ENCODE measurements around the gene CPZ.

The CPZ gene

DNA sequence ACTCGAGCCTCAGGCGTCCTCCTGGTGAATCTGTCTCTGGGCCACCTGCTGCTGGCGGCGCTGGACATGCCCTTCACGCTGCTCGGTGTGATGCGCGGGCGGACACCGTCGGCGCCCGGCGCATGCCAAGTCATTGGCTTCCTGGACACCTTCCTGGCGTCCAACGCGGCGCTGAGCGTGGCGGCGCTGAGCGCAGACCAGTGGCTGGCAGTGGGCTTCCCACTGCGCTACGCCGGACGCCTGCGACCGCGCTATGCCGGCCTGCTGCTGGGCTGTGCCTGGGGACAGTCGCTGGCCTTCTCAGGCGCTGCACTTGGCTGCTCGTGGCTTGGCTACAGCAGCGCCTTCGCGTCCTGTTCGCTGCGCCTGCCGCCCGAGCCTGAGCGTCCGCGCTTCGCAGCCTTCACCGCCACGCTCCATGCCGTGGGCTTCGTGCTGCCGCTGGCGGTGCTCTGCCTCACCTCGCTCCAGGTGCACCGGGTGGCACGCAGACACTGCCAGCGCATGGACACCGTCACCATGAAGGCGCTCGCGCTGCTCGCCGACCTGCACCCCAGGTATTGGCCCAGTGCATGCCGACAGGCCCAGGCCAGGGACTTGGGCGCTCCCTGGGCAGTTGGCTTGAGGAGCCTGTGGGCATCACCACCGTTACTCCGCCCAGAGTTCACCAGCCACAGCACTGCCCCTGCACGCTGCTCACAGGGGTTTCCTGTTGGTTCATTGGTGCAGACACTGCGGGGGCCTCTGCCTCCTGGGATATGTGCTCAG is 11.3 kb upstream of the CPZ start:
- no peak for DNase-seq

- no peak for DNase-seq
These were observed 10.5 kb upstream of the CPZ start for GRCh38 chr4:8582016-8582415.

DNA sequence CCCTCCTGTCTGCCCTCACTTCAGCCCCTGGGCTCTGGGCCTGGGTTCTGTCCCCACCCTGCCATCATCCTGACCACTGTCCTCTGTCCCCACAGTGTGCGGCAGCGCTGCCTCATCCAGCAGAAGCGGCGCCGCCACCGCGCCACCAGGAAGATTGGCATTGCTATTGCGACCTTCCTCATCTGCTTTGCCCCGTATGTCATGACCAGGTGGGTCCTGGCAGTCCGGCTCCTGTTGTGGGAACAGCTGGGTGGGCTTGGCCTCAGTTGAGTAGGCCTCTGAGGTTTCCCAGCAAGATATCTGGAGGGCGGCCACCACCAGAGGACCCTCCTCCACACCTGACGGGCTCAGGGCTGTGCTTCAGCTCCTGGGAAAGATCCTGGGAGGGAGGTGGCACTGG is 10.1 kb upstream of the CPZ start:
- no peak for DNase-seq

- DNase-seq, result no peak
These were observed 9.5 kb upstream of the CPZ start for GRCh38 chr4:8582941-8583654.

- no peak for DNase-seq
These were observed 8.9 kb upstream of the CPZ start for GRCh38 chr4:8583655-8584025.

GRCh38 chr4:8585186-8585585 is 7.4 kb upstream of the CPZ start:
- no peak for DNase-seq

- no peak for DNase-seq
These were observed 6.8 kb upstream of the CPZ start for GRCh38 chr4:8585721-8586212.

- no peak for DNase-seq
These were observed 6.3 kb upstream of the CPZ start for GRCh38 chr4:8586246-8586645.

GRCh38 chr4:8586671-8587468 is 5.7 kb upstream of the CPZ start:
- no peak for DNase-seq

DNA sequence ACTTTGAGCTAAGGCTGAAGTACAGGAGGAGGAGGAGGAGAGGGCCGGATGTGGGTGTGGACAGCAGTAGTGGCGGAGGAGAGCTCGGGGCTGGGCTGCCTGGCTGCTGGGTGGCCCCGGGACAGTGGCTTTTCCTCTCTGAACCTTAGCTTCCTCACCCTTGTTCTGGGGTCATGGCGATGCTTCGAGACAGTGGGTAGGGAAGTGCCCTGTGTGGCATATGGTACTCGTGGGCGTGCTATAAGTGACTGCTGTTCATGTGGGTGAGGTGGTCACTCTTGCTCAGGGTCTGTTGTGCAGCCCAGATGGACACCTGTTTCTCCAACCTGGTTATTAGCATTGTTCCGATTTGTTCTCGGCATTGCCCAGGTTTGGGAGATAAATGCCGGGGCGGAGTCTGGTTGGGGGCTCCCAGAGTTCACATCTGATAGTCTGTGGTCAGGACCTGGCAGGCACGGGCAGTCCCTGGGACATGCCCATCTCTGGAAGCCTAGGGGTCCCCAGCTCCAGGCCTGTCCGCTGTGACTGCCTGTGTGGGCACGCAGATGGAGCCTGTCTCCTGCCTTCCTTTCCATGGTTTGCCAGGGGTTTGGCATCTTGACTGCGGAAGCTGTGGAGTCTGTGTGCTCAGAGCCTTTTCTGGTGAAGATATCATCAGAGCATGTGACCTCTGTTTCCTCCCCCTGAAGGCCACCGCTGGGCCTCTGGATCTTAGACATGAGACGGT is 4.9 kb upstream of the CPZ start:
- no peak for DNase-seq

GRCh38 chr4:8588196-8588470 is 4.4 kb upstream of the CPZ start:
- no peak for DNase-seq

- DNase-seq, result no peak
These were observed 3.2 kb upstream of the CPZ start for GRCh38 chr4:8589336-8589735.

GRCh38 chr4:8589823-8590545 is 2.6 kb upstream of the CPZ start:
- DNase-seq, result no peak

DNA sequence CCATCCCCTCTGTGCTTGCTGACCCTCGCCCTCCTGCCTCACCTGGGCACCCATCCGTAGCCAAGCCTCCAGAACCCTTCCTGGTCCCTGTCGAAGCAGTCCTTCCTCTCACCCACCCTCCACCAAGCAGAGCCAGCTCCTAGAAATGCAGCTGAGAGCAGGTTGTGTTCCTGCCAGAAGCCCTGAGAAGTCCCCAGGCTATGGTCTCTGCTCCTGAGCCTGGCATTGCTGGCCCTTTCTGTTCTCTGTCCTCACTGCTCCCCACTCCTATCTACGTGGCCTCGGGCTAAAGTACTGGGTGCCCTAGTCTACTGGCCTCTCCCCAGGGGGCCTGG is 2.1 kb upstream of the CPZ start:
- no peak for DNase-seq

DNA sequence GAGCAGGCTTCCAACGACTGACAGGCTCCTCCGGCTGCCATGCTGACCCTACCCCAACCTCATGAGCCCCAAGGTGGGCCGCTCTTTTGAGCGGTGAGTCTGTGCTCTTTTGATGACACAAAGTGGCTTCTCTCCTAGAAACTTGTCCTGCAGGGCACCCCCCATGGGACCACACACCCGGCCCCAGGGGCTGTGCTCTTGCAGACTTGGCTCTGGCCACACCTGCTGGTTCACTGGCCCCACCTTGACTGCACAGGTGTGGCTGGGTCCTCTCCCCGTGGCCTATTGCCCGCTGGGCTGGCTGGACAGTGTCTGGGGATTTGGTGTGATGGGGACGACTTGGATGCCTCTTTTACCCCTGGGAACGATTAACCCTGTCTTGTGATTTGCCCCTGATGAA is 1.5 kb upstream of the CPZ start:
- DNase-seq, result no peak

DNA sequence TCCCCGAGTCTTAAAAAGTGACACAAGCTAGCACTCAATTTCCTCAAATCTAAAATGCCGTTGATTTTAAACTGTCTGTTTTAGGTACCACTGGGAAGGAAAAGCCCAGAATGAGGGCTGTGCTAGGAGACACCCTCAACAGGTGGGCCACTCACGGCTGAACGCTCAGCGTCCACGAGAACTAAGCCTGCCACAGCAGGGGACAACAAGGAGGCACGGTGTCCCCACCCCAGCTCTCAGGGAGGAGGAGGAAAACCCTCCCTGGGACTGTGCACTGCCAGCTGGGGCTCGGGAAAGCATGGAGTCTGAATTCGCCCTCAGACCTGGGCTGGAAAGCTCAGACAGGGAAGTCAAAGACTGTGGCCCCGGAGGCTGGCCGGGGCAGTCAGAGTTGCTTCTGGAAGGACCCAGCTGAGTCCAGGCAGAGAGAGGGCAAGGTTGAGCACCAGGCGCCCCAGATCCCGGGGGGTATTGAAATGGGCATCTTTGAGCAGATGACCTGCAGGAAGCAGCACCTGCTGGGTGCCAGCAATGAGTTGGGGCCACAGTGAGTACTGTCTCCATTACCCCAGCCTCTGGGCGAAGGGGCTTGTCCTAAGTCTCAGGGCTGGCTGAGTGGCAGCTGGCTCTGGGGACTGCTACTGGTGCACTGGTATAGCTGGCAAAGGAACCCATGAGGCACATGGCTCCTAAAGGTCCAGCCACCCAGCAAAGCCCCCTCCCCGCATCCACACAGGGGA is 769 bp upstream of the CPZ start:
- DNase-seq, result no peak

DNA sequence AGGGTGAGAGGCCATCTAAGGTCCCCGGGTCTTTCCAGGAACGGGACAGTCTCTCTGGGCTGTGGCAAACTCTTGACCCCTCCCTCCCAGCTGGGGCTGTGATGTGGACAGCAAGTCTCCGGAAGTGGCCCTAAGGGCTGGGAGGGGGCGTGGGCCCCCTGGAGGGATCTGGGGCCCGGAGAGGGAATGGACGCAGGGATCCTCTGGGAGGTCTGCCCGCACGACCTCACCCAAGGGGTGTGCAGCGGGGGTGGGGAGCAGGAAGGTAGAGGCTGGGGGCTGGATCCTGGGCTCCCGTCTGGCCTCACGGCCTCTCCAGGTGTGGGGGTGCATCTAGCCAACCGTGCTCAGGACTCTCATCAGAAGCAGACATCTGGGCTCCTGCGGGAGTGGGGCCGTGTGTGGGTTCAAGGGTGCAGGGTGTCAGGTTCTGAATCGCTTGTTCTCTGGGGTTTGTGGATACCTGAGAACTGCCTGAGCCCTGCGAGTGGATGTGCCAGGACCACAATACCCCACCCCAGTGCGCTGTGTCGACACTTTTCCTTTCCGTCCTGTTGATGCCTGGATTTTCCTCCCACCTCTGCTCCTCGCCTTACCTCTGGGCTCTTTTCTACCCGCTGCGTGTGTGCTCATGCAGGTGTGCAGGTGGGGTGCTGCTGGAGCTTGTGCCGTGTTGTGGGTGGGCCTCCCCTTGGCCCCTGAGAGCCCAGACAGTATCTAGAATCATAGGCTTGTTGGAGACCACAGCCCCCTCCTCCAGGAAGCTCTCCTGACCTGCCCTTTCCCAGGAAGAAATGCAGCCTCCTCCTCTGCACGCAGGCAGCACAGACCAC is 915 bp downstream of the CPZ start:
- no peak for DNase-seq

GRCh38 chr4:8594097-8595038 is 1.8 kb downstream of the CPZ start:
- DNase-seq, result no peak

- DNase-seq, result no peak
These were observed 2.9 kb downstream of the CPZ start for GRCh38 chr4:8595237-8596087.
